ENCODE measurements around the gene ZNF630. TPM values are rescaled to one million over a fixed set of nuclear protein-coding genes. Genes with fewer than 3 reads are reported as not detected.
A peak's percentile ranks its signal among the peaks of the same experiment; 100 is the strongest.
"Not testable (repeated sequence)": the region's sequence is repeated elsewhere in the genome, so short reads cannot be mapped to it uniquely, and the experiment has no call there.

The ZNF630 gene
- polyA plus RNA-seq, 1 of the 3 experiments (the other 2 are of a cell fraction) = 0.61 TPM

DNA sequence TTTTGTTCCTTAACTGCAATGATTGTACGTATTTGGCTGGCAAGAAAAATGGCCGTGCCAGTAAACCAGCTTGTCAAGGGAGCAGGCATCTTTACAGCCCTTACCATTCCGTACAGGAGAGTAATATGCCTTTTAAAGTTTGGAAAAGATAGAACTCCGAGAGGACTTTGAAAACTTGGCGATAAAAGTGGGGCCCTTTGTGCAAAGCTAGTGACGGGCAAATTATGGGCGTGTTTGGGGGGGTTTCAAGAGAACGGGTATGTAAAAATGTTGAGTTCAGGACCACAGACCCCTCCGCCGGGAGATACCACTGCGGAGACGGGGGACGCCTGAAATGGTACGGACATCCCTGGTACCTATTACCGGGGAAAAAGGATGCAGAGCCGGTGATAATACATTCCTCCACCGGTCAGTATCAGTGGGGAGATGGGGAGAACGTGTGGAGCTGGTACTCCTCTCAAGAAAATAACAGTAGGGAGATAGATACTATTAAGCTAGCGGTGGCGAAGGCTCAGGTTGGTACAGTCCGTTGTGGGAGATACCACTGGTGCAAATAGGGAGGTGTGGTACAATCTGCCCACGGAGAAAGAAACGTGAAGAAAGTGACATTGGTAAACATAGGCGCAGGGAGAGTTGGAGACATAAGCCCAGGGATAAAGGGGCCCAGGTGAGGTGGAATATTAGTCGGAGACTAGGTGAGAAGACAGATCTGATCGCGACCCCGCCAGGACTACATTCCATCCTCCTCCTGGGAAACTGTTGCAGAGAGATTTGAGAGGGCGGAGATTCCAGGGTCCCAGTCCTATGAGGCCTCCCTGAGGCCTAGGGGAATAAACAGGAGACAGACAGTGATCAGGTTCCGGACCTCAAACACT, 50.2 kb downstream of the ZNF630 start:
- no peaks in the 10 kb centered on the region for H3K36me3 ChIP-seq (replicated peaks in 1 of 2; ENCODE audit: control insufficient read depth in 1 of 2, insufficient read depth in 2 of 2, low read length in 1 of 2)
- H3K27me3 ChIP-seq (ENCODE audit: insufficient read depth) = no peaks in the 10 kb centered on the region
- 2% methylated on average over 30 of the region's 30 CpGs for WGBS (ENCODE audit: low lambda C conversion rate)
- H3K79me2 ChIP-seq (ENCODE audit: insufficient read depth) = no peaks in the 10 kb centered on the region
- ChIA-PET POLR2A (interaction anchor here (0.6 kb wide), 1 partner anchor 465 kb away, joined by 3 read pairs; no protein-coding TSS in a partner anchor), CTCF (interaction anchor here (0.9 to 1.0 kb wide), 2 partner anchors 9 to 498 kb away, joined by 3 to 4 read pairs; no protein-coding TSS in a partner anchor)
- peak; percentile 99 for TF ChIP-seq YY1 (IDR thresholded peaks at IDR 0.05; ENCODE audit: low read depth)
- TF ChIP-seq FOSL2 (IDR thresholded peaks at IDR 0.05; ENCODE audit: borderline replicate concordance, low read depth) = no peak
- no peak for TF ChIP-seq ELF1 (IDR thresholded peaks at IDR 0.05)
- TF ChIP-seq SIN3A (IDR thresholded peaks at IDR 0.05; ENCODE audit: borderline replicate concordance, low read depth, low read length) = no peak
- TF ChIP-seq RCOR1 (IDR thresholded peaks at IDR 0.05; ENCODE audit: low read length) = peak; percentile 38; the same call in 1 of the 2 replicates
- TF ChIP-seq EP300 (IDR thresholded peaks at IDR 0.05; ENCODE audit: borderline replicate concordance in 1 of 2, low read depth in 1 of 2, low read length in 1 of 2) = peak in 1 of 2 experiments; percentile 48; a peak in 1 of 4 replicates
- TF ChIP-seq POLR2AphosphoS5 (IDR thresholded peaks at IDR 0.05; ENCODE audit: low read depth, low read length) = peak; percentile 65; the same call in 1 of the 2 replicates
- TF ChIP-seq, protein P1, sequence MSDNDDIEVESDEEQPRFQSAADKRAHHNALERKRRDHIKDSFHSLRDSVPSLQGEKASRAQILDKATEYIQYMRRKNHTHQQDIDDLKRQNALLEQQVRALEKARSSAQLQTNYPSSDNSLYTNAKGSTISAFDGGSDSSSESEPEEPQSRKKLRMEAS (IDR thresholded peaks at IDR 0.05; ENCODE audit: low read depth) = 0 out of 2 replicates have a peak, but pooled peaks have one; percentile 17
- peak; percentile 49 for TF ChIP-seq JUND (IDR thresholded peaks at IDR 0.05)
- no peak for TF ChIP-seq NRF1 (IDR thresholded peaks at IDR 0.05; ENCODE audit: low read depth, low read length)
- peak; percentile 48; the same call in 1 of the 2 replicates for TF ChIP-seq GATA2 (CRISPR knock-in tag; IDR thresholded peaks at IDR 0.05)
- TF ChIP-seq NFIC (IDR thresholded peaks at IDR 0.05; ENCODE audit: borderline replicate concordance) = no peak
- peak overlapping the region; percentile 77 to 93 for H3K27ac ChIP-seq (ENCODE audit: low read depth in 2 of 2, low read length in 1 of 2)
- peak overlapping the region; percentile 57 to 74 for H3K4me3 ChIP-seq (ENCODE audit: low read depth in 2 of 2, low read length in 1 of 2)
- peak overlapping the region; percentile 90 for H2AFZ ChIP-seq (ENCODE audit: low read depth)
- DNase-seq = peak; percentile 86
- H3K9ac ChIP-seq = peak overlapping the region; percentile 87
- no peaks in the 10 kb centered on the region for H3K9me3 ChIP-seq
- no peaks in the 10 kb centered on the region for H3F3A ChIP-seq (replicated peaks; ENCODE audit: insufficient read depth)
- H4K20me1 ChIP-seq (ENCODE audit: insufficient read depth) = no peaks in the 10 kb centered on the region
- peak overlapping the region; percentile 79 for H3K4me2 ChIP-seq
- no peaks in the 10 kb centered on the region for H3K9me2 ChIP-seq
- H3K4me1 ChIP-seq (ENCODE audit: control insufficient read depth in 1 of 2, insufficient read depth in 2 of 2, low read depth in 1 of 2, low read length in 1 of 2) = peaks cover 0 to 3% of the 10 kb centered on the region in 2 experiments; a peak in 2 of 4 replicates

DNA sequence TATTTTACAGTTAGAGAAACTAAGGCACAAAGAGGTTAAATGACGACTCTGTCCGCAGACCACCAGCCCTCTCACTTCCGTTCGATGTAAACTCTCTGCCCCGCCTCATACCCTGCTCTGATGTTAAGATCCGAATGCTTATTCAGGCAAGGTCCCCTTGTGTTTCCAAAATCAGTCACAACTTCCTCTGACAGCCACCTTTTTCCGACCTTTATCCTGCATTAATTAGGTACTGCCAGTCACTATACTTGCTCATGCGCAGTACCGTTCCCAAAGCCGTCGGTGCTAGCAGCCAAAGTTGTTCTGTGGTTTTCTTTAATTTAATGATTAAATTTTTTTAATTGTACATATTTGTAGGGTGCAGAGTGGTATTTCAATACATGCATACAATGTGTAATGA, 51.0 kb downstream of the ZNF630 start:
- 63% methylated on average over 11 of the region's 11 CpGs for whole genome bisulfite sequencing (ENCODE audit: low lambda C conversion rate)

DNA sequence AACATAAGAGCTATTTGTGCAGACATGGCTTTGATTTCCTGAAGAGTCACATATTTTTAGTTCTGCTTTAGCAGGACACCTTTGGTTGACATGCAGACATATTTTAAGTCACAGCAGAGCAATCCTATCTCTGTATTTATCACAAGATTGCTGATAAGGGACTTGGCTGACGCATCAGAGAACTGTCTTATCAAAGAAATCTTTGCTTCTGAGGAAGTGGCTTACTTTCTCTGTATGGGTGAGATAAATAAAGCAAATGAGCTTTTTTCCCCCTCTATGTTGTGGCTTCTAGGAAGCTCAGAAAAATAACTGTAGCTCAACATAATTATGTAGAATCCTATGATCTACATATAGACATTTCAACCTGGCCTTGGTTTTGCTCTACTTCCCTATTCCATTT, 51.5 kb downstream of the ZNF630 start:
- H3K27me3 ChIP-seq (ENCODE audit: insufficient read depth); DNase-seq; POLR2A ChIA-PET; H3K4me3 ChIP-seq (ENCODE audit: low read depth in 2 of 2, low read length in 1 of 2); CTCF ChIA-PET; H3K4me2 ChIP-seq; H3K9ac ChIP-seq; H4K20me1 ChIP-seq (ENCODE audit: insufficient read depth); H3K36me3 ChIP-seq (replicated peaks in 1 of 2; ENCODE audit: control insufficient read depth in 1 of 2, insufficient read depth in 2 of 2, low read length in 1 of 2); H3F3A ChIP-seq (replicated peaks; ENCODE audit: insufficient read depth); H2AFZ ChIP-seq (ENCODE audit: low read depth); H3K9me2 ChIP-seq; H3K4me1 ChIP-seq (ENCODE audit: control insufficient read depth in 1 of 2, insufficient read depth in 2 of 2, low read depth in 1 of 2, low read length in 1 of 2); H3K27ac ChIP-seq (ENCODE audit: low read depth in 2 of 2, low read length in 1 of 2); H3K79me2 ChIP-seq (ENCODE audit: insufficient read depth); H3K9me3 ChIP-seq: not testable (repeated sequence)
- no CpG with 5 or more reads among the region's 1 CpG for WGBS (ENCODE audit: low lambda C conversion rate)

More for the DNA sequence above, 51.0 kb downstream of the ZNF630 start:
- POLR2A ChIA-PET; H4K20me1 ChIP-seq (ENCODE audit: insufficient read depth); H3K9me2 ChIP-seq; DNase-seq; H3F3A ChIP-seq (replicated peaks; ENCODE audit: insufficient read depth); H3K27me3 ChIP-seq (ENCODE audit: insufficient read depth); H3K4me1 ChIP-seq (ENCODE audit: control insufficient read depth in 1 of 2, insufficient read depth in 2 of 2, low read depth in 1 of 2, low read length in 1 of 2); H3K9me3 ChIP-seq; H3K79me2 ChIP-seq (ENCODE audit: insufficient read depth); H3K36me3 ChIP-seq (replicated peaks in 1 of 2; ENCODE audit: control insufficient read depth in 1 of 2, insufficient read depth in 2 of 2, low read length in 1 of 2); H3K9ac ChIP-seq: not testable (repeated sequence)
- H2AFZ ChIP-seq (ENCODE audit: low read depth) = peak overlapping the region; percentile 90
- H3K27ac ChIP-seq (ENCODE audit: low read depth in 2 of 2, low read length in 1 of 2) = 0 out of 4 replicates have a peak overlapping the region, but pooled peaks of 1 of the 2 experiments have one; percentile 77
- H3K4me2 ChIP-seq = peak overlapping the region; percentile 79
- peak overlapping the region; percentile 57 to 74; a peak in 1 of 4 replicates for H3K4me3 ChIP-seq (ENCODE audit: low read depth in 2 of 2, low read length in 1 of 2)
- CTCF ChIA-PET = interaction anchor here (0.9 to 1.0 kb wide), 2 partner anchors 9 to 497 kb away, joined by 3 to 4 read pairs; no protein-coding TSS in a partner anchor

DNA sequence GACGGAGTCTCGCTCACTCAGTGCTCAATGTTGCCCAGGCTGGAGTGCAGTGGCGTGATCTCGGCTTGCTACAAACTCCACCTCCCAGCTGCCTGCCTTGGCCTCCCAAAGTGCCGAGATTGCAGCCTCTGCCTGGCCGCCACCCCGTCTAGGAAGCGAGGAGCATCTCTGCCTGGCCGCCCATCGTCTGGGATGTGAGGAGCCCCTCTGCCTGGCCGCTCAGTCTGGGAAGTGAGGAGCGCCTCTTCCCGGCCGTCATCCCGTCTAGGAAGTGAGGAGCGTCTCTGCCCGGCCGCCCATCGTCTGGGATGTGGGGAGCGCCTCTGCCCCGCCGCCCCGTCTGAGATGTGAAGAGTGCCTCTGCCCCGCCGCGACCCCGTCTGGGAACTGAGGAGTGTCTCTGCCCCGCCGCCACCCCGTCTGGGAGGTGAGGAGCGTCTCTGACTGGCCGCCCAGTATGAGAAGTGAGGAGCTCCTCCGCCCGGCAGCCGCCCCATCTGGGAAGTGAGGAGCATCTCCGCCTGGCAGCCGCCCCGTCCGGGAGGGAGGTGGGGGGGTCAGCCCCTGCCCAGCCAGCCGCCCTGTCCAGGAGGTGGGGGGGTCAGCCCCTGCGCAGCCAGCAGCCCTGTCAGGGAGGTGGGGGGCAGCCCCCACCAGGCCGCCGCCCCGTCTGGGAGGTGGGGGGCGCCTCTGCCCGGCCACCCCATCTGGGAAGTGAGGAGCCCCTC, 54.7 kb downstream of the ZNF630 start:
- H3K36me3 ChIP-seq (replicated peaks in 1 of 2; ENCODE audit: control insufficient read depth in 1 of 2, insufficient read depth in 2 of 2, low read length in 1 of 2); H2AFZ ChIP-seq (ENCODE audit: low read depth); DNase-seq; H3F3A ChIP-seq (replicated peaks; ENCODE audit: insufficient read depth); CTCF ChIA-PET; H3K4me1 ChIP-seq (ENCODE audit: control insufficient read depth in 1 of 2, insufficient read depth in 2 of 2, low read depth in 1 of 2, low read length in 1 of 2); H3K27ac ChIP-seq (ENCODE audit: low read depth in 2 of 2, low read length in 1 of 2); POLR2A ChIA-PET; H3K9me2 ChIP-seq; H4K20me1 ChIP-seq (ENCODE audit: insufficient read depth); H3K9ac ChIP-seq; H3K4me2 ChIP-seq; H3K4me3 ChIP-seq (ENCODE audit: low read depth in 2 of 2, low read length in 1 of 2); H3K9me3 ChIP-seq; H3K27me3 ChIP-seq (ENCODE audit: insufficient read depth); H3K79me2 ChIP-seq (ENCODE audit: insufficient read depth): not testable (repeated sequence)
- WGBS (ENCODE audit: low lambda C conversion rate) = 80% methylated on average over 1 of the region's 46 CpGs
